Liver (tissue), 3 donors: ENCODE results near the gene DHCR7.

ENCODE experiments used
- CTCF ChIP-seq: fragments of 150-350 bp; IDR thresholded peaks from 2 replicates; pipeline ENCODE4 v1.5.1; 2017; ENCODE audit warnings: improper control_type of control experiment, low read depth, low read length; ENCODE audit not compliant: missing input control
- EGR1 ChIP-seq, 2 donors: IDR thresholded peaks; 2 replicates each; pipeline ENCODE4 v1.6.1; 2016 to 2018; ENCODE audit warnings: antibody characterized with exemption in 2 of 2, low read depth in 2 of 2
- FOXA2 ChIP-seq: IDR thresholded peaks from 2 replicates; pipeline ENCODE4 v1.6.1; 2016; ENCODE audit warnings: antibody characterized with exemption
- RAD21 ChIP-seq, 2 donors: IDR thresholded peaks; 2 replicates each; pipeline ENCODE4 v1.6.1; 2016; ENCODE audit warnings: antibody characterized with exemption in 2 of 2, mild to moderate bottlenecking in 2 of 2
- SP1 ChIP-seq: IDR thresholded peaks from 2 replicates; pipeline ENCODE4 v1.6.1; 2018; ENCODE audit warnings: antibody characterized with exemption, mild to moderate bottlenecking
- TAF1 ChIP-seq: conservative IDR thresholded peaks from 2 replicates; pipeline ENCODE4 v1.6.1; 2016; ENCODE audit warnings: antibody characterized with exemption, mild to moderate bottlenecking
- YY1 ChIP-seq: IDR thresholded peaks from 2 replicates; pipeline ENCODE4 v1.6.1; 2016; ENCODE audit warnings: antibody characterized with exemption, mild to moderate bottlenecking
- ZBTB33 ChIP-seq: IDR thresholded peaks from 2 replicates; pipeline ENCODE4 v1.6.1; 2016; ENCODE audit warnings: antibody characterized with exemption
- TF ChIP-seq, protein P1 (sequence below): IDR thresholded peaks from 2 replicates; pipeline ENCODE4 v1.6.1; 2016; ENCODE audit warnings: antibody characterized with exemption
- TF ChIP-seq, protein P2 (sequence below): IDR thresholded peaks from 2 replicates; pipeline ENCODE4 v1.6.1; 2016; ENCODE audit warnings: antibody characterized with exemption
- donor health status: healthy.
- donor health status: healthy.

- TF ChIP-seq CTCF (no peak), TAF1 (no peak), YY1 (no peak), RAD21 (IDR thresholded peaks at IDR 0.05) (no peak), ZBTB33 (no peak), SP1 (no peak), FOXA2 (no peak), EGR1 (IDR thresholded peaks at IDR 0.05; ENCODE audit: low read depth in 2 of 2) (no peak)
- TF ChIP-seq, protein P1, sequence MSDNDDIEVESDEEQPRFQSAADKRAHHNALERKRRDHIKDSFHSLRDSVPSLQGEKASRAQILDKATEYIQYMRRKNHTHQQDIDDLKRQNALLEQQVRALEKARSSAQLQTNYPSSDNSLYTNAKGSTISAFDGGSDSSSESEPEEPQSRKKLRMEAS, result no peak
- TF ChIP-seq, protein P2, sequence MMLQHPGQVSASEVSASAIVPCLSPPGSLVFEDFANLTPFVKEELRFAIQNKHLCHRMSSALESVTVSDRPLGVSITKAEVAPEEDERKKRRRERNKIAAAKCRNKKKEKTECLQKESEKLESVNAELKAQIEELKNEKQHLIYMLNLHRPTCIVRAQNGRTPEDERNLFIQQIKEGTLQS, result no peak
These were observed 29.7 kb upstream of the DHCR7 start for GRCh38 chr11:71477641-71478527.
